ENCODE data around the gene TRAF3.

DNA sequence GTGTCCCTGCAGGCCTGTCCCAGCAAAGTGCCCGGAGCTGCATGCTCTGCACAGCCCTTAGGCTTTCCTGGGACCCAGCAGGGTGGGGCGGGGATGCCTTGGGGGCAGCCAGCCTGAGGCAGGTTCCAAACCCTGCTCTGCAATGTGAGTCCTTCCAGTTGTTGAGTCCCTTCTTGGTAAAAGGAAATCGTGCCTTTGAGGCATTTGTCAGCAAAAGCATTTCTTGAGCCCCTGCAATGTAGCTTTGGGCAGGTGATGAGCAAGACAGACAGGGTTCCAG is 38.1 kb upstream of the TRAF3 start:
- no peak for TF ChIP-seq YY1 (IDR thresholded peaks at IDR 0.05; ENCODE audit: insufficient read depth, insufficient read length)
- no peak for TF ChIP-seq SUZ12 (IDR thresholded peaks at IDR 0.05; ENCODE audit: extremely low read depth, insufficient read depth, insufficient read length)
- no peak for TF ChIP-seq ZNF274 (IDR thresholded peaks at IDR 0.05; ENCODE audit: low read depth, low read length)

Measured in NT2/D1 (cell line).